GM10248 (cell line): Measurements from ENCODE around the gene GCH1.

Experiments used
- CTCF ChIA-PET: fragments of 300-600 bp; sonication (Branson Sonifier 250); formaldehyde crosslinking; extraction: SDS; loops from one replicate; lab custom pipeline; 2021; ENCODE audit warnings: antibody characterized with exemption; lab: Yijun Ruan, JAX
- POLR2A ChIA-PET: fragments of 350-650 bp; sonication (Branson Sonifier 250); formaldehyde crosslinking; extraction: SDS; loops from one replicate; lab custom pipeline; 2020; ENCODE audit warnings: antibody characterized with exemption; lab: Yijun Ruan, JAX
- DNase-seq: peaks from one replicate; pipeline ENCODE4 v3.0.0; 2012; ENCODE audit errors: extremely low spot score
- CTCF ChIP-seq: IDR thresholded peaks from 2 replicates; pipeline ENCODE4 v1.5.1; 2012; ENCODE audit warnings: mild to moderate bottlenecking, low read depth; ENCODE audit errors: extremely low read depth, missing control alignments, control extremely low read depth

Gene GCH1

GRCh38 chr14:54796961-54797360 is 105.7 kb downstream of the GCH1 start:
- no peak for TF ChIP-seq CTCF
- CTCF ChIA-PET, result interaction anchor here (1.7 to 8.8 kb wide), 3 partner anchors 9 to 21 kb away, joined by 6 to 79 read pairs (median 39); no protein-coding TSS in a partner anchor
- DNase-seq, result no peak
- POLR2A ChIA-PET, result no interaction called here

- no peak for DNase-seq
- POLR2A ChIA-PET, result no interaction called here
- no peak for TF ChIP-seq CTCF
- CTCF ChIA-PET, result interaction anchor here (0.8 to 8.8 kb wide), 4 partner anchors 11 to 285 kb away, joined by 3 to 79 read pairs (median 26); partner anchors contain the start of gene CGRRF1
These were observed 107.8 kb downstream of the GCH1 start for GRCh38 chr14:54794796-54795195.

- TF ChIP-seq CTCF, result no peak
- DNase-seq, result no peak
- POLR2A ChIA-PET, result interaction anchor here (0.7 kb wide), 1 partner anchor 72 kb away, joined by 6 read pairs; no protein-coding TSS in a partner anchor
- CTCF ChIA-PET, result interaction anchor here (0.8 to 8.8 kb wide), 5 partner anchors 11 to 285 kb away, joined by 3 to 79 read pairs (median 12); partner anchors contain the start of gene CGRRF1
These were observed 108.5 kb downstream of the GCH1 start for GRCh38 chr14:54794159-54794558.

GRCh38 chr14:54792288-54792687 is 110.3 kb downstream of the GCH1 start:
- TF ChIP-seq CTCF, result no peak
- POLR2A ChIA-PET, result interaction anchor here (0.6 kb wide), 1 partner anchor 346 kb away, joined by 3 read pairs; no protein-coding TSS in a partner anchor
- no peak for DNase-seq
- CTCF ChIA-PET, result interaction anchor here (1.2 to 8.8 kb wide), 3 partner anchors 13 to 228 kb away, joined by 3 to 79 read pairs (median 11); no protein-coding TSS in a partner anchor
